CD8-positive, alpha-beta memory T cell (primary cell): Measurements from ENCODE around the gene HS3ST5. TPM values are rescaled to one million over a fixed set of nuclear protein-coding genes. Genes with fewer than 3 reads are reported as not detected.
"Not testable (repeated sequence)": the region's sequence is repeated elsewhere in the genome, so short reads cannot be mapped to it uniquely, and the experiment has no call there.

Experiments used
- CTCF ChIA-PET: fragments of 350-600 bp; sonication (Branson Sonifier 250); formaldehyde crosslinking; loops from one replicate; lab custom pipeline; 2021; ENCODE audit warnings: antibody characterized with exemption; lab: Charles Lee
- POLR2A ChIA-PET: fragments of 350-600 bp; sonication (Branson Sonifier 250); formaldehyde crosslinking; loops from one replicate; lab custom pipeline; 2021; ENCODE audit warnings: antibody characterized with exemption; lab: Charles Lee
- DNase-seq, 5 donors: peaks; one replicate each; pipeline versions ENCODE4 v3.0.0 to v3.0.0-alpha.2; 2020 to 2022; ENCODE audit warnings: mixed read lengths in 1 of 5
- H3K27ac ChIP-seq: one replicate; pipeline ENCODE4 v1.7.0; 2013; ENCODE audit warnings: low read depth, mild to moderate bottlenecking, low read length, moderate library complexity
- H3K27me3 ChIP-seq: 2 replicates; pipeline ENCODE4 v1.7.0; 2013; ENCODE audit warnings: low read length, mild to moderate bottlenecking; ENCODE audit not compliant: insufficient read depth, poor library complexity, severe bottlenecking
- H3K36me3 ChIP-seq: 2 replicates; pipeline ENCODE4 v1.7.0; 2013; ENCODE audit warnings: mild to moderate bottlenecking, low read length, moderate library complexity; ENCODE audit not compliant: insufficient read depth
- H3K4me1 ChIP-seq: 2 replicates; pipeline ENCODE4 v1.7.0; 2013; ENCODE audit warnings: mild to moderate bottlenecking, low read length, moderate library complexity; ENCODE audit not compliant: insufficient read depth
- H3K4me3 ChIP-seq: 2 replicates; pipeline ENCODE4 v1.7.0; 2013; ENCODE audit warnings: mild to moderate bottlenecking, low read length
- H3K9me3 ChIP-seq: 2 replicates; pipeline ENCODE4 v1.7.0; 2013; ENCODE audit warnings: mild to moderate bottlenecking, low read length
- H3K27ac Mint-ChIP-seq, 8 donors: one replicate each; pipeline ENCODE4 v1.8.0; 2020 to 2021; ENCODE audit warnings: mixed read lengths in 8 of 8, mild to moderate bottlenecking in 6 of 8, inconsistent platforms in 3 of 8, moderate library complexity in 3 of 8
- H3K27me3 Mint-ChIP-seq, 2 donors: one replicate each; pipeline ENCODE4 v1.8.0; 2020 to 2021; ENCODE audit warnings: mixed read lengths in 2 of 2, mild to moderate bottlenecking in 1 of 2, moderate library complexity in 1 of 2
- H3K36me3 Mint-ChIP-seq, 3 donors: one replicate each; pipeline ENCODE4 v1.8.0; 2020 to 2021; ENCODE audit warnings: mixed read lengths in 3 of 3, inconsistent platforms in 1 of 3, mild to moderate bottlenecking in 1 of 3
- H3K4me1 Mint-ChIP-seq, 3 donors: one replicate each; pipeline ENCODE4 v1.8.0; 2020 to 2021; ENCODE audit warnings: mixed read lengths in 3 of 3, inconsistent platforms in 1 of 3, mild to moderate bottlenecking in 1 of 3
- H3K4me3 Mint-ChIP-seq, 7 donors: one replicate each; pipeline ENCODE4 v1.8.0; 2020 to 2021; ENCODE audit warnings: mixed read lengths in 7 of 7, mild to moderate bottlenecking in 6 of 7, moderate library complexity in 4 of 7, inconsistent platforms in 2 of 7
- H3K9me3 Mint-ChIP-seq, 5 donors: one replicate each; pipeline ENCODE4 v1.8.0; 2020 to 2022; ENCODE audit warnings: mixed read lengths in 5 of 5, mild to moderate bottlenecking in 3 of 5, moderate library complexity in 2 of 5, inconsistent platforms in 1 of 5
- polyA plus RNA-seq: library from polyadenylated mRNA; unstranded; fragments of 300-500 nt; fragmentation: Illumina TruSeq; gene quantifications from one replicate; pipeline ENCODE4 v1.2.3, GENCODE V29; 2021
- total RNA-seq, 2 experiments: library from RNA; stranded (reverse); gene quantifications; one replicate each; pipeline ENCODE4 v1.2.3, GENCODE V29; 2021

The HS3ST5 gene
- total and polyA plus RNA-seq, 3 experiments from 2014 or later, result not detected

DNA sequence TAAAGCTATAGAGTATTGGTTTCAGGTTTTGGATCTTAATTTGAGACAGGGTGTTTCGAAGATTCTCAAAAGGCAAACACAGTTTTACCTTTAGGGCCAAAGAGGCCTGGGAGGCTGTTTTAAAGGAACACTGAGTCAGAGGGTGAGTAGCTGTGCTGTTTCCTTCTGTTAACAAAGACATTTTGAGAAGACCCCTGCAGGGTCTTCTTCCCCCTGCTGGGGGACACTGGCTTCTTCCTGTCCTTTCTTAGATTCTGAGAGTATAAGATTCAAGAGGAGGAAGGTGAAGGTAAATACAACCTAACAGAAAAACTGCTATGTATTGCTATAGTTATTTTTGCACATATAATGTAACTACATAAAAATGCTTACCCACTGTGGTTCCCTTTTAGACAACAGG is 19.0 kb downstream of the HS3ST5 start:
- CTCF ChIA-PET, result no interaction called here
- no peak overlapping the region for H3K27ac ChIP-seq
- DNase-seq, result no peak

DNA sequence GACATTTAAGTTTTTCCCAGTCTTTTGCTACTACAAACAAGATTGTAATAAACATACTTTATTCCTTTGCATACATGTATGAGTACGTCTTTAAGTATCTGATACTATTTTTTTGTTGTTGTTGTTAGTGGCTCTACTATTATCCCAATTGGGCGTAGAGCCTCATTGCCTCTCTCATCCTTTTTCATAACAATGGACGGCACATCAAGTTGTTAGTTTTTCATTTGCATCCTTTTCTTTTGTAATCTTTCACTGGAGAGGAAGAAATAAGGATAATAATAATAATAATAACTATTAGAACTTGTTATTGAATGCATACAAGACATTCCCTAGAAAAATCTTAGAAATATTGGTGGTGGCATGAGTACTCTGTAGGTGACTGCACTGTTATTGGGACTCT is 23.1 kb downstream of the HS3ST5 start:
- Mint-ChIP-seq H3K36me3 (no peaks in the 10 kb centered on the region), H3K4me1 (no peaks in the 10 kb centered on the region), H3K4me3 (no peak overlapping the region), H3K27ac (no peak overlapping the region), H3K27me3 (no peaks in the 10 kb centered on the region), H3K9me3 (peaks cover 0 to 1% (median 0%) of the 10 kb centered on the region in 5 donors)
- no peak overlapping the region for H3K27ac ChIP-seq
- ChIA-PET POLR2A (no interaction called here), CTCF (no interaction called here)
- H3K27me3 ChIP-seq, result no peaks in the 10 kb centered on the region
- no peak overlapping the region for H3K4me3 ChIP-seq
- no peaks in the 10 kb centered on the region for H3K36me3 ChIP-seq
- H3K4me1 ChIP-seq, result no peaks in the 10 kb centered on the region
- H3K9me3 ChIP-seq, result no peaks in the 10 kb centered on the region
- DNase-seq, result no peak

More for the DNA sequence above, 19.0 kb downstream of the HS3ST5 start:
- H3K4me1 Mint-ChIP-seq, result no peaks in the 10 kb centered on the region
- H3K27me3 ChIP-seq, result no peaks in the 10 kb centered on the region
- no peaks in the 10 kb centered on the region for H3K36me3 Mint-ChIP-seq
- POLR2A ChIA-PET, result no interaction called here
- H3K27ac Mint-ChIP-seq, result no peak overlapping the region
- no peaks in the 10 kb centered on the region for H3K9me3 ChIP-seq
- no peak overlapping the region for H3K4me3 Mint-ChIP-seq
- H3K9me3 Mint-ChIP-seq, result peaks cover 0 to 1% (median 0%) of the 10 kb centered on the region in 5 donors
- H3K4me3 ChIP-seq, result no peak overlapping the region
- no peaks in the 10 kb centered on the region for H3K27me3 Mint-ChIP-seq
- H3K4me1 ChIP-seq, result no peaks in the 10 kb centered on the region
- no peaks in the 10 kb centered on the region for H3K36me3 ChIP-seq

DNA sequence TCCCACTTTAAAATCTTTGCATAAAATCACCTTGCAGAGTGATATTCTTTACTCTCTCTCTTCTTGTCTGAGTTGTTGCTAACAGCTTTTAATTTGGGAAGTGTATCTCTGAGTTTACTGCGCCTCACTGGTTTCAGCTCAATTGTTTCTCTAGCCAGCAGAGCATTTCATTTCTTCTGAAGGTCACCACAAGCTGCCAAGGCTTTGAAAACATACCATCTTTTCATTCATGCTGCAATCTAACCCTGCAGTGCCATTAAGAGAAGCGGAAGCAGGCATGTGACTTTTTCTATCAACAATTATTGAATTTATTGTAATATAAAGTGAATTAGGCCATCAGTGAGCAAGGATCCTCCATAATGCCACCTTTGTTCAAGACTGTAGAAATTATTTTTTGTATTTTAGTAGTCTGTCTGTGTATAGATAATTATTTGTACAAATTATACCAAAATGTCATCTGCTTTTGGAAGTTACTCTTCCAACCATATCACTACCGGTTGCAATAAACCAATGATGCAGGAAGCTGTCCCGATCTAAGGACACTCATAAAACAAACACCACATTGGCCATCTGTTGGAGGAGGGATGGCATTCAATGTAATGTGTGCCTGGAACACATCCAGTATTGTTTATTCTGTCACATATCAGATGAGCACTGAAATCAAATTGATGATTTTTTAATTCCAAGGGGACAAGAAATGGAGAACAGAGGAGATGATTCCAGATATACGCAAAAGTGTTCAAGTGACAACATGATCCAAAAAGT is 26.8 kb downstream of the HS3ST5 start:
- no peaks in the 10 kb centered on the region for H3K4me1 ChIP-seq
- H3K36me3 ChIP-seq, result no peaks in the 10 kb centered on the region
- Mint-ChIP-seq H3K27ac (no peak overlapping the region), H3K9me3 (peaks cover 0 to 1% (median 0%) of the 10 kb centered on the region in 5 donors), H3K4me1 (no peaks in the 10 kb centered on the region), H3K4me3 (no peak overlapping the region), H3K27me3 (no peaks in the 10 kb centered on the region), H3K36me3 (no peaks in the 10 kb centered on the region)
- H3K9me3 ChIP-seq, result no peaks in the 10 kb centered on the region
- ChIA-PET POLR2A (no interaction called here), CTCF (no interaction called here)
- DNase-seq, result no peak
- no peak overlapping the region for H3K4me3 ChIP-seq
- no peaks in the 10 kb centered on the region for H3K27me3 ChIP-seq
- H3K27ac ChIP-seq, result no peak overlapping the region

DNA sequence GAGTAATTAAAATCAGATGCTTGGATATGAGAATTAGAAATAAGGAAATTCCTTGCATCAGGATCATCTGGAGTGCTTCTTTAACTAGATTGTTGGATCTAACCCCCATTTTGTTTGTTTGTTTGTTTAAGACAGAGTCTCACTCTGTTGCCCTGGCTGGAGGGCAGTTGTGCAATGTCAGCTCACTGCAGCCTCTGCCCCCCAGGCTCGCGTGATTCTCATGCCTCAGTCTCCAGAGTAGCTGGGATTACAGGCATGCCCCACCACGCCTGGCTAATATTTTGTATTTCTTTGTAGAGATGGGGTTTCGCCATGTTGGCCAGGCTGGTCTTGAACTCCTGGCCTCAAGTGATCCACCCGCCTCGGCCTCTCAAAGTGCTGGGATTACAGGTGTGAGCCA is 29.0 kb downstream of the HS3ST5 start:
- H3K4me1 Mint-ChIP-seq, H3K4me3 ChIP-seq, H3K27me3 ChIP-seq, H3K9me3 Mint-ChIP-seq, H3K36me3 ChIP-seq, H3K4me1 ChIP-seq, CTCF ChIA-PET, DNase-seq, H3K27ac ChIP-seq, H3K27me3 Mint-ChIP-seq, H3K27ac Mint-ChIP-seq, H3K36me3 Mint-ChIP-seq, H3K4me3 Mint-ChIP-seq, POLR2A ChIA-PET, H3K9me3 ChIP-seq: not testable (repeated sequence)

DNA sequence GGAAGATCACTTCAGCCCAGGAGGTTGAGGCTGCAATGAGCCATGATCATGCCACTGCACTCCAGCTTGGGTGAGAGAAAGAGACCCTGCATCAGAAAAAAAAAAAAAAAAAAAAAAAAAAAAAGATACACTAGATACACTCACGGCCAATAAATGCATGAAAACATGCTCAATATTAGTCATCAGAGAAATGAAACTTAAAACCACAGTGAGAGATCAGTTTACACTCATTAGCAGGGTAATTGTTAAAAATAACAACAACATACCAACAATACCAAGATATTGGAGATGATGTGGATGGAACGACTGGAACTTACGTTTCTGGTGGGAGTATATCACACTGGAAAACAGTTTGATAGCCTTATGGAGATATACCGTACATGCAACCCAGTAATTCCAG is 29.9 kb downstream of the HS3ST5 start:
- H3K27me3 Mint-ChIP-seq, result no peaks in the 10 kb centered on the region
- no peak overlapping the region for H3K4me3 Mint-ChIP-seq
- H3K4me1 Mint-ChIP-seq, result no peaks in the 10 kb centered on the region
- Histone ChIP-seq H3K36me3 (no peaks in the 10 kb centered on the region), H3K9me3 (no peaks in the 10 kb centered on the region), H3K4me1 (no peaks in the 10 kb centered on the region), H3K27me3 (no peaks in the 10 kb centered on the region), H3K4me3 (no peak overlapping the region), H3K27ac (no peak overlapping the region)
- POLR2A ChIA-PET, result no interaction called here
- CTCF ChIA-PET, result no interaction called here
- H3K9me3 Mint-ChIP-seq, result no peaks in the 10 kb centered on the region
- no peak for DNase-seq
- H3K36me3 Mint-ChIP-seq, result no peaks in the 10 kb centered on the region
- H3K27ac Mint-ChIP-seq, result no peak overlapping the region

DNA sequence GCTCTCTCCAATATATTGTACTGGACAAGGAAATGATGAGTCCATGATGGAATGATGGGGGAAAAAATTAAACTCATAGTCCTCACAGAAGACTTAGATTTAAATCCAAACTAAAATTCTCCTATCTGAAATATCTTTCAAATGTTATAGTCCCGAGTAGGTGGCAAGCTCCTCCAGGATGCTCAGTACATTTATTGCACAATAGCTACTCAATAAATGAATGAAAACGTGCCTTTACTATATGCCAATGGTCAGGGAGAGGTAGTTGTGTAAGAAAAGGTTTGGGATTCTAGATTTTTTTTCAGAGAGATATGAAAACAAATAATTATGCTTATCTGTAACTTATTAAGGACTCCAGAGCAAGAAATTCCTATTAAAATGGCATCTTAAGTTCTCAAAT is 32.8 kb downstream of the HS3ST5 start:
- Mint-ChIP-seq H3K27me3 (no peaks in the 10 kb centered on the region), H3K4me1 (no peaks in the 10 kb centered on the region), H3K27ac (no peak overlapping the region), H3K9me3 (no peaks in the 10 kb centered on the region), H3K36me3 (no peaks in the 10 kb centered on the region), H3K4me3 (no peak overlapping the region)
- H3K4me3 ChIP-seq, result no peak overlapping the region
- H3K27me3 ChIP-seq, result no peaks in the 10 kb centered on the region
- ChIA-PET POLR2A (no interaction called here), CTCF (no interaction called here)
- no peaks in the 10 kb centered on the region for H3K4me1 ChIP-seq
- no peak overlapping the region for H3K27ac ChIP-seq
- H3K9me3 ChIP-seq, result no peaks in the 10 kb centered on the region
- no peak for DNase-seq
- H3K36me3 ChIP-seq, result no peaks in the 10 kb centered on the region

DNA sequence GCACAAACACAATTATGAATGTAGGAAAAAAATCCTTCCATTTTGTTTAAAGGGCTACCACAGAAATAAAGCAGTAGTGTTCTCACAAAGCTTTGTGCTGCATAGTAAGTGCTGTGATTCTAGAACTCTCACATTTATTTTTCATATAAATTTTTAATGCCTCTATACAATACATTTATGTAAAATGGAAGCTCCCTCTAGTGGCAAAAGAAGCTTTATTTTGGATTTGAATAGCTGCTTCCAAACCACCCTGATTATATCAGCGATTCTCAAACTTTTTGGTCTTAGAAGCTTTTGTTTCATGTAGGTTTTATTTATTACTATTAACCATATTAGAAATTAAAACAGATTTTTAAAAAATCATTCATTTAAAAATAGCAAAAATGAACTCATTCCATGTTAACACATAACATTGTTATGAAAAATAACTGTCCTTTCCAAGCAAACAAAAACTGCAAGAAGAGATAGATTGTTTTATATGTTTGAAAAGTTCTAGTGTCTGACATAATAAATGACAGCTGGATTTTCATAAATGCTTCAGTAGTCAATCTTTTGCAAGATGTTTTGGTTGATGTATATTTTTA is 38.4 kb downstream of the HS3ST5 start:
- H3K4me3 Mint-ChIP-seq, result no peak overlapping the region
- CTCF ChIA-PET, result no interaction called here
- no peak overlapping the region for H3K27ac ChIP-seq
- no peak overlapping the region for H3K4me3 ChIP-seq
- no peaks in the 10 kb centered on the region for H3K27me3 ChIP-seq
- H3K9me3 ChIP-seq, result no peaks in the 10 kb centered on the region
- no peaks in the 10 kb centered on the region for H3K36me3 ChIP-seq
- no peaks in the 10 kb centered on the region for H3K36me3 Mint-ChIP-seq
- no peak for DNase-seq
- peaks cover 0 to 3% (median 0%) of the 10 kb centered on the region in 5 donors for H3K9me3 Mint-ChIP-seq
- H3K27me3 Mint-ChIP-seq, result peaks cover 0 to 1% of the 10 kb centered on the region in 2 donors
- no peaks in the 10 kb centered on the region for H3K4me1 Mint-ChIP-seq
- no peak overlapping the region for H3K27ac Mint-ChIP-seq
- POLR2A ChIA-PET, result no interaction called here
- no peaks in the 10 kb centered on the region for H3K4me1 ChIP-seq

DNA sequence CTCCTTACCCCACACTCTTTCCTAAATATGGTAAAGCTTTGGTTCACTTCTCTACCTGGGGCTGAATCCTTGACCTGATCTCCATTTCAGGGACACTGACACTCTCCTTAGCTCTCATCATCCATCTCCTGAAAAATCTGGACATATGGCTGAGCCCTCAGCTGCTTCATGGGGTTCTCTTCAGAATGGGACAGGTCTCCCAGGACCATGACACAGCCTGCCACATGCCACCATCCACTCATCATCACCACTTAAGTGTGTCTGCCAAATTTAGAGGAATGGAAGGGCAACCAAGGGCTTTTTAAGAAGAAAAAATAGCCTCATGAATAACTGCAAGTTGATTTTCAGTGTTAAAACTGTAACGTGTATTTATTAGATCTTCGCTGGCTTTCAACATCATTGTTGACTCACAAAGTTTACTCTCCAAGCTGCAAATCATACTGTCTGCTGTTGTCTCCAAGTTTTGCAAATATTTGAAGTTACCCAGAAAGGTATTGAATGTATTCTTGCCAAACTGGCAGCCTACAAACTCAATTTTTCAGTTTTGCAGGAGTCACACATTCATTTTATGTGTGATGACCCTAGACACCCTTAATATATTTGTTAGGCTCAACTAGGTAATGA is 41.1 kb downstream of the HS3ST5 start:
- no peak overlapping the region for H3K4me3 ChIP-seq
- H3K4me3 Mint-ChIP-seq, result no peak overlapping the region
- ChIA-PET POLR2A (no interaction called here), CTCF (no interaction called here)
- peaks cover 0 to 1% of the 10 kb centered on the region in 2 donors for H3K27me3 Mint-ChIP-seq
- no peaks in the 10 kb centered on the region for H3K36me3 Mint-ChIP-seq
- H3K27me3 ChIP-seq, result no peaks in the 10 kb centered on the region
- no peaks in the 10 kb centered on the region for H3K36me3 ChIP-seq
- no peaks in the 10 kb centered on the region for H3K9me3 ChIP-seq
- no peak overlapping the region for H3K27ac ChIP-seq
- no peaks in the 10 kb centered on the region for H3K4me1 ChIP-seq
- DNase-seq, result no peak
- no peaks in the 10 kb centered on the region for H3K4me1 Mint-ChIP-seq
- H3K27ac Mint-ChIP-seq, result no peak overlapping the region
- peaks cover 0 to 5% (median 0%) of the 10 kb centered on the region in 5 donors for H3K9me3 Mint-ChIP-seq
